ENCODE measurements around the gene CYP4A11. TPM values are rescaled to one million over a fixed set of nuclear protein-coding genes. Genes with fewer than 3 reads are reported as not detected.
"Not testable (repeated sequence)": the region's sequence is repeated elsewhere in the genome, so short reads cannot be mapped to it uniquely, and the experiment has no call there.

CYP4A11 gene
- total RNA-seq, 1 experiment from 2014 or later, result 0.11 TPM

- no peaks in the 10 kb centered on the region for H3K4me1 Mint-ChIP-seq
- no peak overlapping the region for H3K4me3 Mint-ChIP-seq
- H3K9me3 Mint-ChIP-seq, result no peaks in the 10 kb centered on the region
- peaks cover 7% of the 10 kb centered on the region for H3K27me3 Mint-ChIP-seq (ENCODE audit: low read depth)
- ChIA-PET CTCF (no interaction called here), POLR2A (no interaction called here)
- DNase-seq (ENCODE audit: low spot score), result no peak
- H3K36me3 Mint-ChIP-seq, result no peaks in the 10 kb centered on the region
- TF ChIP-seq ZNF263 (CRISPR knock-in tag; IDR thresholded peaks at IDR 0.05; ENCODE audit: low read depth) (no peak), ERG (CRISPR knock-in tag; IDR thresholded peaks at IDR 0.05) (no peak), ATF2 (CRISPR knock-in tag; IDR thresholded peaks at IDR 0.05; ENCODE audit: borderline replicate concordance, low read depth) (no peak), ZNF121 (CRISPR knock-in tag; IDR thresholded peaks at IDR 0.05) (no peak), ESRRA (CRISPR knock-in tag; IDR thresholded peaks at IDR 0.05; ENCODE audit: borderline replicate concordance) (no peak), ETV6 (CRISPR knock-in tag; IDR thresholded peaks at IDR 0.05) (no peak), SMAD4 (CRISPR knock-in tag; IDR thresholded peaks at IDR 0.05) (no peak), ZNF671 (CRISPR knock-in tag; IDR thresholded peaks at IDR 0.05) (no peak)
- TF ChIP-seq, protein P1, sequence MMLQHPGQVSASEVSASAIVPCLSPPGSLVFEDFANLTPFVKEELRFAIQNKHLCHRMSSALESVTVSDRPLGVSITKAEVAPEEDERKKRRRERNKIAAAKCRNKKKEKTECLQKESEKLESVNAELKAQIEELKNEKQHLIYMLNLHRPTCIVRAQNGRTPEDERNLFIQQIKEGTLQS (CRISPR knock-in tag; conservative IDR thresholded peaks at IDR 0.05), result no peak
- H3K27ac Mint-ChIP-seq, result no peak overlapping the region
- no peak for ATAC-seq
These were observed 4.0 kb downstream of the CYP4A11 start for GRCh38 chr1:46937270-46937669.

DNA sequence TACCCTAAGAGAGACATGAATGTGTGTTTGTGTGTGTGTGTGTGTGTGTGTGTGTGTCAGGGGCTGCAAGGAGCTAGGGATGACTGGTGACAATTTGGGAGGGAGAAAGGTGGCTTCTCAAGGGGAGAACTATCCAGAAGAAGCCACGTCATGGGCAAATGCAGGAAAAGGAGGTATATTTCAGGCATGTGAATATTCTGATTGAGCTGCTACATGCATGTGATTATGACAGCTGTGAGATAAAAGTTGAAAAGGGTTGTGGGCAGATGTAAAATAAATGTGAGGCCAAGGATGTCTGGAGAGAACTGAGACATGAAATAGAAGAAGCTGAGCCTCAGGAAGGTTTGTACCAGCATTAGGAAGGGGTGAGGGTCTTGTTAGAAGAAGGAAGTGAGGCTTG, 4.5 kb downstream of the CYP4A11 start:
- Mint-ChIP-seq H3K9me3 (no peaks in the 10 kb centered on the region), H3K4me3 (no peak overlapping the region), H3K27ac (no peak overlapping the region), H3K36me3 (no peaks in the 10 kb centered on the region), H3K4me1 (no peaks in the 10 kb centered on the region), H3K27me3 (ENCODE audit: low read depth) (peaks cover 5% of the 10 kb centered on the region)
- DNase-seq (ENCODE audit: low spot score) (no peak), ATAC-seq (no peak)
- TF ChIP-seq ELF4 (CRISPR knock-in tag; IDR thresholded peaks at IDR 0.05; ENCODE audit: low read depth) (no peak), ZNF281 (CRISPR knock-in tag; IDR thresholded peaks at IDR 0.05) (no peak)
- TF ChIP-seq, protein P2, sequence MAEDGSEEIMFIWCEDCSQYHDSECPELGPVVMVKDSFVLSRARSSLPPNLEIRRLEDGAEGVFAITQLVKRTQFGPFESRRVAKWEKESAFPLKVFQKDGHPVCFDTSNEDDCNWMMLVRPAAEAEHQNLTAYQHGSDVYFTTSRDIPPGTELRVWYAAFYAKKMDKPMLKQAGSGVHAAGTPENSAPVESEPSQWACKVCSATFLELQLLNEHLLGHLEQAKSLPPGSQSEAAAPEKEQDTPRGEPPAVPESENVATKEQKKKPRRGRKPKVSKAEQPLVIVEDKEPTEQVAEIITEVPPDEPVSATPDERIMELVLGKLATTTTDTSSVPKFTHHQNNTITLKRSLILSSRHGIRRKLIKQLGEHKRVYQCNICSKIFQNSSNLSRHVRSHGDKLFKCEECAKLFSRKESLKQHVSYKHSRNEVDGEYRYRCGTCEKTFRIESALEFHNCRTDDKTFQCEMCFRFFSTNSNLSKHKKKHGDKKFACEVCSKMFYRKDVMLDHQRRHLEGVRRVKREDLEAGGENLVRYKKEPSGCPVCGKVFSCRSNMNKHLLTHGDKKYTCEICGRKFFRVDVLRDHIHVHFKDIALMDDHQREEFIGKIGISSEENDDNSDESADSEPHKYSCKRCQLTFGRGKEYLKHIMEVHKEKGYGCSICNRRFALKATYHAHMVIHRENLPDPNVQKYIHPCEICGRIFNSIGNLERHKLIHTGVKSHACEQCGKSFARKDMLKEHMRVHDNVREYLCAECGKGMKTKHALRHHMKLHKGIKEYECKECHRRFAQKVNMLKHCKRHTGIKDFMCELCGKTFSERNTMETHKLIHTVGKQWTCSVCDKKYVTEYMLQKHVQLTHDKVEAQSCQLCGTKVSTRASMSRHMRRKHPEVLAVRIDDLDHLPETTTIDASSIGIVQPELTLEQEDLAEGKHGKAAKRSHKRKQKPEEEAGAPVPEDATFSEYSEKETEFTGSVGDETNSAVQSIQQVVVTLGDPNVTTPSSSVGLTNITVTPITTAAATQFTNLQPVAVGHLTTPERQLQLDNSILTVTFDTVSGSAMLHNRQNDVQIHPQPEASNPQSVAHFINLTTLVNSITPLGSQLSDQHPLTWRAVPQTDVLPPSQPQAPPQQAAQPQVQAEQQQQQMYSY (CRISPR knock-in tag; IDR thresholded peaks at IDR 0.05), result no peak
- TF ChIP-seq, protein P3, sequence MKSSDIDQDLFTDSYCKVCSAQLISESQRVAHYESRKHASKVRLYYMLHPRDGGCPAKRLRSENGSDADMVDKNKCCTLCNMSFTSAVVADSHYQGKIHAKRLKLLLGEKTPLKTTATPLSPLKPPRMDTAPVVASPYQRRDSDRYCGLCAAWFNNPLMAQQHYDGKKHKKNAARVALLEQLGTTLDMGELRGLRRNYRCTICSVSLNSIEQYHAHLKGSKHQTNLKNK (CRISPR knock-in tag; IDR thresholded peaks at IDR 0.05), result no peak
- CTCF ChIA-PET, result no interaction called here
- POLR2A ChIA-PET, result no interaction called here

- CTCF ChIA-PET; H3K27ac Mint-ChIP-seq; POLR2A ChIA-PET; H3K4me3 Mint-ChIP-seq; H3K4me1 Mint-ChIP-seq; H3K27me3 Mint-ChIP-seq (ENCODE audit: low read depth); H3K36me3 Mint-ChIP-seq; H3K9me3 Mint-ChIP-seq: not testable (repeated sequence)
- ATAC-seq (peak; percentile 97), DNase-seq (ENCODE audit: low spot score) (peak; percentile 61)
These were observed 6.4 kb downstream of the CYP4A11 start for GRCh38 chr1:46934852-46935251.

DNA sequence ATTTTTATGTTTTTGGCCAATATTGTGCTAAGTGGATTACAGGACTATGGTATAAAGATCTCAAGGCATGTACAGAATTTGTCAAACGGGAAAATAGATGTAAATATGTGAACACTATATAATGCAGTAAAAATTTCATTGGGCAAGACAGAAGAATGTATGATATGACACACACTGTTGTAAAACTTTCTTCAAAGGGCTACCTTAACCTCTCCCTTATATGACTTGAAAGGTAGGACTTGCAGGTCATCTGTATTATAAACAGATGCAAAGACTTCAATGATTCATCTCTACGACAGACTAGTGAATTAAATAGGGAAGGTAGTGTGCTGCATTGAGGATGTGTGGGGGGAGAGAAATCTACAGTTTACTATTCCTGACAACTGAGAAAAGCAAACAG, 9.3 kb downstream of the CYP4A11 start:
- H3K9me3 Mint-ChIP-seq; ATAC-seq; H3K36me3 Mint-ChIP-seq; CTCF ChIA-PET; H3K27me3 Mint-ChIP-seq (ENCODE audit: low read depth); H3K4me1 Mint-ChIP-seq; H3K27ac Mint-ChIP-seq; POLR2A ChIA-PET; DNase-seq (ENCODE audit: low spot score); H3K4me3 Mint-ChIP-seq: not testable (repeated sequence)

All from WTC11 (cell line).